SK-N-SH (cell line): ENCODE data around the gene RRP1B. TPM values are rescaled to one million over a fixed set of nuclear protein-coding genes. Genes with fewer than 3 reads are reported as not detected.

Experiments used
- CTCF ChIA-PET: fragments of 300-600, 350-600 bp; formaldehyde crosslinking; extraction: SDS; loops from one replicate; lab custom pipeline; 2021; lab: Yijun Ruan, JAX
- POLR2A ChIA-PET: fragments of 350-600 bp; sonication (Branson Sonifier 250); formaldehyde crosslinking; extraction: SDS; loops from one replicate; lab custom pipeline; 2020; ENCODE audit warnings: antibody characterized with exemption, inconsistent platforms; lab: Yijun Ruan, JAX
- DNase-seq: peaks from one replicate; pipeline ENCODE4 v3.0.0; 2012
- H2AFZ ChIP-seq: fragments of 200-600 bp; sonication (generic); 2 replicates; pipeline ENCODE4 v1.8.1; 2016; ENCODE audit warnings: antibody characterized with exemption, mild to moderate bottlenecking, low read depth
- H3F3A ChIP-seq: fragments of 200-600 bp; sonication (generic); replicated peaks from 2 replicates; pipeline ENCODE3; 2016; ENCODE audit warnings: antibody characterized with exemption, mild to moderate bottlenecking; ENCODE audit not compliant: insufficient read depth
- H3K27ac ChIP-seq, 2 experiments: fragments of 200-500 bp in 1 of 2; fragments of 200-600 bp in 1 of 2; sonication (Bioruptor generic) in 1 of 2; sonication (generic), shearing (Covaris generic) in 1 of 2; 2 replicates each; pipeline versions ENCODE4 v1.5.1 to v1.6.1; 2014 to 2016; ENCODE audit warnings: low read depth in 2 of 2, inconsistent platforms in 1 of 2, low read length in 1 of 2, mild to moderate bottlenecking in 1 of 2, mixed read lengths in 1 of 2
- H3K27me3 ChIP-seq: fragments of 200-600 bp; sonication (generic), shearing (Covaris generic); 2 replicates; pipeline ENCODE4 v1.6.1; 2016; ENCODE audit warnings: mixed run types; ENCODE audit not compliant: insufficient read depth
- H3K36me3 ChIP-seq, 2 experiments: fragments of 200-500 bp in 1 of 2; fragments of 200-600 bp in 1 of 2; sonication (Bioruptor generic) in 1 of 2; sonication (generic) in 1 of 2; replicated peaks in 1 of 2; 2 replicates each; pipeline versions ENCODE3 to v1.5.1; 2014 to 2016; ENCODE audit warnings: low read length in 1 of 2, mild to moderate bottlenecking in 1 of 2; ENCODE audit not compliant: insufficient read depth in 2 of 2, control insufficient read depth in 1 of 2
- H3K4me1 ChIP-seq, 2 experiments: fragments of 200-500 bp in 1 of 2; fragments of 200-600 bp in 1 of 2; sonication (Bioruptor generic) in 1 of 2; sonication (generic), shearing (Covaris generic) in 1 of 2; 2 replicates each; pipeline versions ENCODE4 v1.5.1 to v1.6.1; 2014 to 2016; ENCODE audit warnings: low read depth in 1 of 2, low read length in 1 of 2, mixed run types in 1 of 2; ENCODE audit not compliant: insufficient read depth in 2 of 2, control insufficient read depth in 1 of 2
- H3K4me2 ChIP-seq: fragments of 200-600 bp; sonication (generic), shearing (Covaris generic); 2 replicates; pipeline ENCODE4 v1.6.1; 2017; ENCODE audit warnings: mixed run types
- H3K4me3 ChIP-seq, 2 experiments: fragments of 200-500 bp in 1 of 2; fragments of 200-600 bp in 1 of 2; sonication (Bioruptor generic) in 1 of 2; sonication (generic), shearing (Covaris generic) in 1 of 2; 2 replicates each; pipeline versions ENCODE4 v1.5.1 to v1.8.1; 2014 to 2016; ENCODE audit warnings: low read depth in 2 of 2, inconsistent platforms in 1 of 2, low read length in 1 of 2, mild to moderate bottlenecking in 1 of 2, mixed read lengths in 1 of 2, moderate library complexity in 1 of 2
- H3K79me2 ChIP-seq: fragments of 200-600 bp; sonication (generic); 2 replicates; pipeline ENCODE4 v1.8.1; 2017; ENCODE audit warnings: mild to moderate bottlenecking; ENCODE audit not compliant: insufficient read depth
- H3K9ac ChIP-seq: fragments of 200-600 bp; sonication (generic); 2 replicates; pipeline ENCODE4 v1.6.1; 2017; ENCODE audit warnings: mixed run types
- H3K9me2 ChIP-seq: fragments of 200-600 bp; sonication (generic); 2 replicates; pipeline ENCODE4 v1.6.1; 2017; ENCODE audit warnings: mixed run types
- H3K9me3 ChIP-seq: fragments of 200-600 bp; sonication (generic); 2 replicates; pipeline ENCODE4 v1.6.1; 2017; ENCODE audit warnings: mixed run types, mild to moderate bottlenecking, moderate library complexity
- H4K20me1 ChIP-seq: fragments of 200-600 bp; sonication (generic); 2 replicates; pipeline ENCODE4 v1.6.1; 2017; ENCODE audit warnings: mild to moderate bottlenecking, mixed run types; ENCODE audit not compliant: insufficient read depth
- CHD2 ChIP-seq: fragments of 150-350 bp; IDR thresholded peaks from 2 replicates; pipeline ENCODE4 v1.6.1; 2018; ENCODE audit warnings: low read length; ENCODE audit not compliant: partially characterized antibody
- EP300 ChIP-seq, 2 experiments: IDR thresholded peaks; 2 replicates each; pipeline versions ENCODE4 v1.4.0 to v1.6.1; 2012; ENCODE audit warnings: borderline replicate concordance in 1 of 2, low read depth in 1 of 2, low read length in 1 of 2
- EZH2phosphoT487 ChIP-seq: fragments of 200-600 bp; sonication (generic); IDR thresholded peaks from 2 replicates; pipeline ENCODE4 v1.6.1; 2017; ENCODE audit warnings: low read depth, mixed run types, mild to moderate bottlenecking, antibody characterized with exemption, moderate library complexity, borderline replicate concordance
- FOSL2 ChIP-seq: IDR thresholded peaks from 2 replicates; pipeline ENCODE4 v1.4.0; 2012; ENCODE audit warnings: low read depth, mild to moderate bottlenecking, moderate library complexity, borderline replicate concordance
- GABPA ChIP-seq: IDR thresholded peaks from 2 replicates; pipeline ENCODE4 v1.4.0; 2012; ENCODE audit warnings: low read depth, mild to moderate bottlenecking
- GATA2 ChIP-seq: sonication (generic); formaldehyde crosslinking; IDR thresholded peaks from 2 replicates; pipeline ENCODE4 v1.5.0; 2020; ENCODE audit warnings: mild to moderate bottlenecking, missing genetic modification reagents
- IRF3 ChIP-seq: fragments of 150-350 bp; IDR thresholded peaks from 2 replicates; pipeline ENCODE4 v1.6.1; 2016; ENCODE audit warnings: mild to moderate bottlenecking, low read depth, low read length
- JUND ChIP-seq: IDR thresholded peaks from 2 replicates; pipeline ENCODE4 v1.4.0; 2012
- MAX ChIP-seq: IDR thresholded peaks from 2 replicates; pipeline ENCODE4 v1.4.0; 2012; ENCODE audit warnings: low read depth
- MXI1 ChIP-seq: IDR thresholded peaks from 2 replicates; pipeline ENCODE4 v1.6.1; 2012; ENCODE audit warnings: mild to moderate bottlenecking, low read depth, low read length, improper control_type of control experiment
- NFIC ChIP-seq: IDR thresholded peaks from 2 replicates; pipeline ENCODE4 v1.4.0; 2012; ENCODE audit warnings: borderline replicate concordance
- NRF1 ChIP-seq: IDR thresholded peaks from 2 replicates; pipeline ENCODE4 v1.6.1; 2012; ENCODE audit warnings: low read depth, mild to moderate bottlenecking, low read length
- PBX3 ChIP-seq: IDR thresholded peaks from 2 replicates; pipeline ENCODE4; 2012
- POLR2AphosphoS5 ChIP-seq: IDR thresholded peaks from 2 replicates; pipeline ENCODE4 v1.6.1; 2012; ENCODE audit warnings: low read depth, low read length
- RAD21 ChIP-seq: IDR thresholded peaks from 2 replicates; pipeline ENCODE4 v1.6.1; 2012; ENCODE audit warnings: mild to moderate bottlenecking, low read length
- RCOR1 ChIP-seq: fragments of 150-350 bp; IDR thresholded peaks from 2 replicates; pipeline ENCODE4 v1.6.1; 2017; ENCODE audit warnings: antibody characterized with exemption, low read length
- RFX5 ChIP-seq: IDR thresholded peaks from 2 replicates; pipeline ENCODE4 v1.6.1; 2012; ENCODE audit warnings: mild to moderate bottlenecking, improper control_type of control experiment, low read length
- RXRA ChIP-seq: IDR thresholded peaks from 2 replicates; pipeline ENCODE4 v1.4.0; 2012; ENCODE audit warnings: low read depth, mild to moderate bottlenecking, borderline replicate concordance
- TAF1 ChIP-seq: IDR thresholded peaks from 2 replicates; pipeline ENCODE4 v1.6.1; 2012; ENCODE audit warnings: low read depth, mild to moderate bottlenecking, low read length, moderate library complexity, borderline replicate concordance
- TEAD4 ChIP-seq: IDR thresholded peaks from 2 replicates; pipeline ENCODE4 v1.4.0; 2012; ENCODE audit warnings: mild to moderate bottlenecking, borderline replicate concordance; ENCODE audit not compliant: insufficient read depth
- USF2 ChIP-seq: fragments of 150-350 bp; IDR thresholded peaks from 2 replicates; pipeline ENCODE4 v1.6.1; 2017; ENCODE audit warnings: antibody characterized with exemption, low read length, low read depth, borderline replicate concordance
- WGBS: methylation state at CpG from one replicate; pipeline ENCODE4 v1.1.6; 2017; ENCODE audit warnings: low lambda C conversion rate; 5-methylcytosine and 5-hydroxymethylcytosine counted together
- polyA plus RNA-seq, 3 experiments: library from polyadenylated mRNA; depleted of rRNA; stranded (reverse); fragments of >200 nt; gene quantifications; 2 replicates each; pipeline ENCODE4 v1.2.3, GENCODE V29; 2012
- TF ChIP-seq, protein P1 (sequence below): IDR thresholded peaks from 2 replicates; pipeline ENCODE4 v1.4.0; 2012; ENCODE audit warnings: low read depth, borderline replicate concordance

RRP1B gene
- polyA plus RNA-seq, 1 of the 3 experiments (the other 2 are of a cell fraction): 10.4 TPM

DNA sequence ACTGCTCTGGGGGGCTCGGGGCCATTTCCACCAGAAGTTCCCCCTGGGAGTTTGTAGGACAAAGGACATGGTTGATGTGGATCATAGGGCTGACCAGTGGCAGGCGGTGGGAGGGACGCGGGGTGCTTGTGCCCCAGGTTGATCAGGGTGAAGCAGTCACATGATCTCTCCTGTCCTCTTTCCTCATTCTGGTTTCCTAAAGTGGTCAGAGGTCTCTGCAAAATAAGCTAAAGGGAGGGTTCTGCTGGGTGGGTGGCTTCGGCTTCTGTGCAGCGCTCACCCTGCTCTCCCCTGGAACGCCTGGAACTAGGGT is 68.8 kb downstream of the RRP1B start (continued):
- TF ChIP-seq EP300 (IDR thresholded peaks at IDR 0.05; ENCODE audit: borderline replicate concordance in 1 of 2, low read depth in 1 of 2, low read length in 1 of 2) (no peak), JUND (no peak), RCOR1 (no peak)
- TF ChIP-seq, all 33 proteins: peak for 0

GRCh38 chr21:43728467-43729390 is 69.4 kb downstream of the RRP1B start:
- Histone ChIP-seq H3K4me1 (peaks cover 24 to 36% of the 10 kb centered on the region in 2 experiments; a peak in 3 of 4 replicates), H3K4me3 (peak overlapping the region; percentile 65 to 91), H3F3A (peaks cover 25% of the 10 kb centered on the region), H3K9ac (peak overlapping the region; percentile 87), H2AFZ (peak overlapping the region; percentile 22; the same call in 1 of the 2 replicates), H3K9me3 (no peaks in the 10 kb centered on the region), H3K27ac (peak overlapping the region; percentile 88), H3K4me2 (peak overlapping the region; percentile 99), H4K20me1 (peaks cover 11% of the 10 kb centered on the region; the same call in 1 of the 2 replicates), H3K36me3 (peaks cover 2 to 7% of the 10 kb centered on the region in 2 experiments), H3K27me3 (no peaks in the 10 kb centered on the region), H3K9me2 (no peaks in the 10 kb centered on the region), H3K79me2 (peaks cover 71% of the 10 kb centered on the region)
- CTCF ChIA-PET: interaction anchor here (0.6 to 1.4 kb wide), 10 partner anchors 8 to 117 kb away, joined by 3 to 7 read pairs (median 3); no protein-coding TSS in a partner anchor
- DNase-seq: peak; percentile 95
- POLR2A ChIA-PET: interaction anchor here (0.6 to 1.9 kb wide), 4 partner anchors 8 to 293 kb away, joined by 3 to 10 read pairs (median 5); no protein-coding TSS in a partner anchor
- 6% methylated on average over 26 of the region's 59 CpGs for WGBS
- TF ChIP-seq RCOR1 (peak; percentile 21; the same call in 1 of the 2 replicates), FOSL2 (peak; percentile 89), MAX (peak; percentile 99), EP300 (IDR thresholded peaks at IDR 0.05; ENCODE audit: borderline replicate concordance in 1 of 2, low read depth in 1 of 2, low read length in 1 of 2) (peak; percentile 45 to 66; a peak in 2 of 4 replicates), NFIC (peak; percentile 77), IRF3 (no peak), TAF1 (0 out of 2 replicates have a peak, but pooled peaks have one; percentile 11), MXI1 (peak; percentile 99), TEAD4 (peak; percentile 74), RFX5 (0 out of 2 replicates have a peak, but pooled peaks have one; percentile 14), PBX3 (peak; percentile 76), USF2 (peak; percentile 76), GATA2 (peak; percentile 79), NRF1 (peak; percentile 62), RAD21 (no peak), POLR2AphosphoS5 (peak; percentile 61), EZH2phosphoT487 (no peak), CHD2 (peak; percentile 86), JUND (peak; percentile 83; the same call in 1 of the 2 replicates), RXRA (no peak), GABPA (peak; percentile 87)
- TF ChIP-seq, protein P1, sequence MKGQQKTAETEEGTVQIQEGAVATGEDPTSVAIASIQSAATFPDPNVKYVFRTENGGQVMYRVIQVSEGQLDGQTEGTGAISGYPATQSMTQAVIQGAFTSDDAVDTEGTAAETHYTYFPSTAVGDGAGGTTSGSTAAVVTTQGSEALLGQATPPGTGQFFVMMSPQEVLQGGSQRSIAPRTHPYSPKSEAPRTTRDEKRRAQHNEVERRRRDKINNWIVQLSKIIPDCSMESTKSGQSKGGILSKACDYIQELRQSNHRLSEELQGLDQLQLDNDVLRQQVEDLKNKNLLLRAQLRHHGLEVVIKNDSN: peak; percentile 89
